ENCODE data around the gene HOXC11. TPM values are rescaled to one million over a fixed set of nuclear protein-coding genes. Genes with fewer than 3 reads are reported as not detected.
A peak's percentile ranks its signal among the peaks of the same experiment; 100 is the strongest.

Gene HOXC11
- total RNA-seq, 4 donors from 2014 or later: 0.20 to 0.63 (median 0.60) TPM; not detected in 1

DNA sequence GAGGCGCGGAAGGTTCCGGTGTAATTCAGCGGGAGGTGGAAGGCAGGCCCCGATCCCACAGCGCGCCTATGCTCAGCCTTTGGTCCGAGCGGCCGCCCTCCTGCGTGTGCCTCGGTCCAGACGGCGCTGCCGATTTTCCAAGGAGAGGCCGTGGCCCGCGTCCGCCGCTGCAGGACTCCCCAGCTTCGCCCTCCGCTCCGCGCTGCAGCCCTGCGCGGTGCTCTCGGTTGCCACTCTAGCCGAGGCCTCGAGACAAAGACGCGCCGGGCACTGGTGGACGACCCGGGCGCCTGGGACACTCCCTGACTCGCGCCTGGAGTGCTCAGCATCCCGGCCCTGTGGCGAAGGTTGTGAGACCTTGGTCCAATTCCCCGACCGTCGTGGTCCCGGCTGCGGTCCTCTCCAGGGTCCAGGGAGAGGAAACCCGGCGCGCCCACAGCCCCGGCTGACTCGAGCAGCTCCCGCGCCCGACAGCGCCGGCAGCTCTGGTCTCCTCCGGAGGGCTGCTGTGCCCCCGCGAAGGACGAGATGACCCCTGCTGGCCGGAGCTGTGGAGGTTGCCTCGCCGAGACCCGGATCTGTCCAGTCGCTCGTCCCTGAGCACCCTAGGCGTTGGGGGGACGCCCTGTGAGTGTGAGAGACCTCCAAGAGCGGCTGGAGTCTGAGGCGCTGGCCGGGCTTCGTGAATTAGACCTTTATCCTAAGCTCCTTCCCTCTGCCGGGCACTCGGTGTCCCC is 11.7 kb upstream of the HOXC11 start:
- H3K9me3 ChIP-seq: no peaks in the 10 kb centered on the region
- TF ChIP-seq CTCF (IDR thresholded peaks at IDR 0.05) (no peak), POLR2A (IDR thresholded peaks at IDR 0.05) (no peak), EP300 (IDR thresholded peaks at IDR 0.05) (no peak)
- 12 to 19% methylated on average over 50 to 60 of the region's 72 CpGs for WGBS, 2 donors
- peaks cover 0 to 100% of the 10 kb centered on the region in 2 donors for H3K27me3 ChIP-seq
- H3K27ac ChIP-seq: no peak overlapping the region
- no peaks in the 10 kb centered on the region for H3K36me3 ChIP-seq
- DNase-seq (ENCODE audit: low spot score in 2 of 2): no peak
- peaks cover 0 to 37% (median 3%) of the 10 kb centered on the region in 4 donors for H3K4me1 ChIP-seq
- H3K4me3 ChIP-seq: peak overlapping the region in 1 of 4 donors; percentile 5

DNA sequence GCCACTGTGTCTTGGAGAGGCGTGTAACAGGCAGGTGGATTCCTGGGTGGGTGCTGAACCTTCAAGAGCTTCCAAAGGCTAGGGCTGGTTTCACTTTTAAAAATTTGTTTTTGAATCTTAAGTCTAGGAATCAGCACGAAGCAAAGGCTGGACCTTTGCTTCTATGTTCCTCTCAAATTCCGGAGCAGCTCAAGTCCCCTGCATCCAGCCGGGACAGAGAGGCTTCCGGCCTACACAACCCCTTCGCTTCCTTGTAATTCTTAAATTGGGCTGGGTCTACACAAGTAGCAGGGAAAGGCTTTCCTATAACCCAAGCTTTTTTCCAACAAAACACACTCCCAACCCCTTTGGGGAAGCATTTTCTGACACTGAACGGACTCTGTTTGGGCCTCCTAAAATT is 9.9 kb upstream of the HOXC11 start:
- Histone ChIP-seq H3K27me3 (peaks cover 0 to 100% of the 10 kb centered on the region in 2 donors), H3K36me3 (no peaks in the 10 kb centered on the region), H3K27ac (no peak overlapping the region), H3K9me3 (no peaks in the 10 kb centered on the region), H3K4me1 (peaks cover 0 to 39% (median 3%) of the 10 kb centered on the region in 4 donors), H3K4me3 (no peak overlapping the region)
- no peak for DNase-seq (ENCODE audit: low spot score in 2 of 2)
- WGBS, 2 donors: 61 to 74% methylated on average over 7 of the region's 7 CpGs
- no peak for TF ChIP-seq CTCF (IDR thresholded peaks at IDR 0.05)
- no peak for TF ChIP-seq EP300 (IDR thresholded peaks at IDR 0.05)
- no peak for TF ChIP-seq POLR2A (IDR thresholded peaks at IDR 0.05)

- Histone ChIP-seq H3K27me3 (peaks cover 0 to 100% of the 10 kb centered on the region in 2 donors), H3K4me1 (peaks cover 0 to 39% (median 3%) of the 10 kb centered on the region in 4 donors), H3K27ac (no peak overlapping the region), H3K36me3 (no peaks in the 10 kb centered on the region), H3K4me3 (no peak overlapping the region), H3K9me3 (no peaks in the 10 kb centered on the region)
- DNase-seq (ENCODE audit: low spot score in 2 of 2): no peak
- 39 to 43% methylated on average over 38 of the region's 38 CpGs for WGBS, 2 donors
- TF ChIP-seq EP300 (IDR thresholded peaks at IDR 0.05): no peak
- no peak for TF ChIP-seq POLR2A (IDR thresholded peaks at IDR 0.05)
- no peak for TF ChIP-seq CTCF (IDR thresholded peaks at IDR 0.05)
Observed at GRCh38 chr12:53963434-53964314, 9.3 kb upstream of the HOXC11 start.

DNA sequence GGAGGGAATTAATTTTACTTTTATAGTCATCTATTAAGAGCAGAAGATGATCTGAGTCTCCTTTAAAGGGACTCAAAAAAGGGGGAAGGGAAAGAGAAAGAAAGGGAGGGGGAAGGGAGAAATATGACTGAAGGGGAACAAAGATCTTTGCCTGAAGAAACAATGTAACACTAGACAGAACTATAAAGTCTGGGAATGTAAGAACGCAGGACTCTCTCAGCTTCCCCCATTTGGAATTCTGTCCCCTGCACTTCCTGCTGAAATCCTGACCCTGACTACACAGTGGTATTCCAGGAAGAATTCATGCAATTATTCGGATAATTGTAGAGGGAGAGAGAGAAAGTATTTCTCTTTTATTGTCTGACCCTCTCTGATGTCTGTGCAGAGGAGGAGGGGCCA is 8.6 kb upstream of the HOXC11 start:
- Histone ChIP-seq H3K9me3 (no peaks in the 10 kb centered on the region), H3K36me3 (no peaks in the 10 kb centered on the region), H3K4me3 (no peak overlapping the region), H3K27ac (peak overlapping the region in 1 of 4 donors; percentile 68), H3K4me1 (peaks cover 0 to 39% (median 3%) of the 10 kb centered on the region in 4 donors), H3K27me3 (peaks cover 0 to 100% of the 10 kb centered on the region in 2 donors)
- DNase-seq (ENCODE audit: low spot score in 2 of 2): no peak
- 42 to 63% methylated on average over 2 of the region's 2 CpGs for WGBS, 2 donors
- TF ChIP-seq EP300 (IDR thresholded peaks at IDR 0.05) (no peak), POLR2A (IDR thresholded peaks at IDR 0.05) (no peak), CTCF (IDR thresholded peaks at IDR 0.05) (no peak)

Data from tibial nerve (tissue), 4 donors.